ENCODE measurements around the gene NSUN7. TPM values are rescaled to one million over a fixed set of nuclear protein-coding genes. Genes with fewer than 3 reads are reported as not detected.
A peak's percentile ranks its signal among the peaks of the same experiment; 100 is the strongest.

NSUN7 gene
- polyA plus RNA-seq, 1 donor from 2014 or later: 0.51 TPM

GRCh38 chr4:40829586-40829985, 79.8 kb downstream of the NSUN7 start:
- H3K36me3 ChIP-seq (ENCODE audit: insufficient read depth, low read length): no peaks in the 10 kb centered on the region
- TF ChIP-seq EZH2 (IDR thresholded peaks at IDR 0.05; ENCODE audit: borderline replicate concordance, insufficient read depth, low read length, poor library complexity, severe bottlenecking) (no peak), POLR2AphosphoS5 (IDR thresholded peaks at IDR 0.05) (no peak), RAD21 (conservative IDR thresholded peaks at IDR 0.05) (no peak), TAF1 (IDR thresholded peaks at IDR 0.05; ENCODE audit: low read depth) (no peak), MXI1 (conservative IDR thresholded peaks at IDR 0.05; ENCODE audit: poor library complexity, severe bottlenecking) (no peak)
- no peak overlapping the region for H3K27ac ChIP-seq (ENCODE audit: low read length)
- H3F3A ChIP-seq (ENCODE audit: insufficient read depth, low read length, poor library complexity, severe bottlenecking): no peaks in the 10 kb centered on the region
- no peaks in the 10 kb centered on the region for H3K27me3 ChIP-seq (ENCODE audit: insufficient read depth, low read depth, low read length)
- H4K20me1 ChIP-seq (ENCODE audit: insufficient read depth): no peaks in the 10 kb centered on the region
- peaks cover 3% of the 10 kb centered on the region for H3K79me2 ChIP-seq (replicated peaks; ENCODE audit: insufficient read depth, low read length)
- H3K4me2 ChIP-seq (ENCODE audit: low read length): no peak overlapping the region
- no peak overlapping the region for H3K4me3 ChIP-seq (ENCODE audit: low read length)
- H3K9me3 ChIP-seq (ENCODE audit: low read length): no peaks in the 10 kb centered on the region
- H3K9me2 ChIP-seq (ENCODE audit: insufficient read depth, low read length): no peaks in the 10 kb centered on the region
- H3K9ac ChIP-seq (ENCODE audit: low read length): no peak overlapping the region
- no peak overlapping the region for H2AFZ ChIP-seq (ENCODE audit: low read depth, low read length)

- peaks cover 3% of the 10 kb centered on the region for H3K79me2 ChIP-seq (replicated peaks; ENCODE audit: insufficient read depth, low read length)
- no peaks in the 10 kb centered on the region for H3K9me3 ChIP-seq (ENCODE audit: low read length)
- TF ChIP-seq SMC3 (conservative IDR thresholded peaks at IDR 0.05; ENCODE audit: poor library complexity) (no peak), RAD21 (conservative IDR thresholded peaks at IDR 0.05) (no peak), EZH2 (IDR thresholded peaks at IDR 0.05; ENCODE audit: borderline replicate concordance, insufficient read depth, low read length, poor library complexity, severe bottlenecking) (no peak), TAF1 (IDR thresholded peaks at IDR 0.05; ENCODE audit: low read depth) (no peak), MXI1 (conservative IDR thresholded peaks at IDR 0.05; ENCODE audit: poor library complexity, severe bottlenecking) (peak; percentile 41), POLR2AphosphoS5 (IDR thresholded peaks at IDR 0.05) (peak; percentile 87), REST (IDR thresholded peaks at IDR 0.05; ENCODE audit: borderline replicate concordance) (no peak), EP300 (conservative IDR thresholded peaks at IDR 0.05; ENCODE audit: poor library complexity, severe bottlenecking) (peak; percentile 88), CTCF (IDR thresholded peaks at IDR 0.05; ENCODE audit: poor library complexity, severe bottlenecking) (no peak)
- no peak overlapping the region for H3K9ac ChIP-seq (ENCODE audit: low read length)
- H3K4me2 ChIP-seq (ENCODE audit: low read length): no peak overlapping the region
- H3K27me3 ChIP-seq (ENCODE audit: insufficient read depth, low read depth, low read length): no peaks in the 10 kb centered on the region
- no peaks in the 10 kb centered on the region for H3K36me3 ChIP-seq (ENCODE audit: insufficient read depth, low read length)
- H3K4me3 ChIP-seq (ENCODE audit: low read length): peak overlapping the region; percentile 9
- no peaks in the 10 kb centered on the region for H3F3A ChIP-seq (ENCODE audit: insufficient read depth, low read length, poor library complexity, severe bottlenecking)
- no peaks in the 10 kb centered on the region for H3K9me2 ChIP-seq (ENCODE audit: insufficient read depth, low read length)
- H2AFZ ChIP-seq (ENCODE audit: low read depth, low read length): no peak overlapping the region
- H4K20me1 ChIP-seq (ENCODE audit: insufficient read depth): no peaks in the 10 kb centered on the region
- H3K27ac ChIP-seq (ENCODE audit: low read length): peak overlapping the region; percentile 15
Measured at GRCh38 chr4:40831146-40831907, 81.6 kb downstream of the NSUN7 start.

Measured in neural cell (in vitro differentiated cells).